NCI-H1417 (cell line): Measurements from ENCODE around the gene HAND2.

Source experiments
- DNase-seq, 3 experiments: peaks; one replicate each; lab custom pipeline; 2025; lab: John Stamatoyannopoulos, UW

Gene HAND2

GRCh38 chr4:173478201-173478912 is 51.7 kb downstream of the HAND2 start:
- no peak for DNase-seq

- DNase-seq: no peak
These were observed 53.0 kb downstream of the HAND2 start for GRCh38 chr4:173477016-173477415.
